ENCODE measurements around the gene IDE. TPM values are rescaled to one million over a fixed set of nuclear protein-coding genes. Genes with fewer than 3 reads are reported as not detected.
A peak's percentile ranks its signal among the peaks of the same experiment; 100 is the strongest.
"Not testable (repeated sequence)": the region's sequence is repeated elsewhere in the genome, so short reads cannot be mapped to it uniquely, and the experiment has no call there.

IDE gene
- total and polyA plus RNA-seq, 2 experiments from 2014 or later, result 18.6 to 26.4 TPM

- no peak overlapping the region for H3K4me3 ChIP-seq
- in situ Hi-C loops (cut with MboI), result loop anchor here (5.0 kb wide), 1 partner anchor 354 kb away; no protein-coding TSS in a partner anchor
Observed at GRCh38 chr10:92436611-92437010, 137.3 kb downstream of the IDE start.

GRCh38 chr10:92436065-92436464, 137.8 kb downstream of the IDE start:
- in situ Hi-C loops (cut with MboI), result loop anchor here (5.0 kb wide), 1 partner anchor 354 kb away; no protein-coding TSS in a partner anchor
- H3K36me3 ChIP-seq (ENCODE audit: low read depth), result not testable (repeated sequence)
- DNase-seq, result peak; percentile 12

More at GRCh38 chr10:92436611-92437010, 137.3 kb downstream of the IDE start:
- H3K9me2 ChIP-seq (ENCODE audit: insufficient read depth), result no peaks in the 10 kb centered on the region
- 94 to 97% methylated on average over 5 of the region's 5 CpGs for WGBS, 2 experiments (ENCODE audit: low coverage in 1 of 2, low lambda C conversion rate in 2 of 2, missing lambda C conversion rate in 2 of 2)
- no peaks in the 10 kb centered on the region for H3K27me3 ChIP-seq (replicated peaks; ENCODE audit: insufficient read depth)
- no peak overlapping the region for H3K9ac ChIP-seq
- no peaks in the 10 kb centered on the region for H4K20me1 ChIP-seq (ENCODE audit: insufficient read depth)
- H2AFZ ChIP-seq, result no peak overlapping the region
- H3K9me3 ChIP-seq (ENCODE audit: low read depth), result no peaks in the 10 kb centered on the region
- TF ChIP-seq EZH2phosphoT487 (IDR thresholded peaks at IDR 0.05; ENCODE audit: insufficient read depth, low read depth) (no peak), EZH2 (IDR thresholded peaks at IDR 0.05; ENCODE audit: insufficient read depth, poor library complexity, severe bottlenecking) (no peak)
- H3F3A ChIP-seq (ENCODE audit: insufficient read depth), result no peaks in the 10 kb centered on the region
- H3K79me2 ChIP-seq (ENCODE audit: insufficient read depth), result no peaks in the 10 kb centered on the region
- H3K4me1 ChIP-seq (ENCODE audit: insufficient read depth), result no peaks in the 10 kb centered on the region
- no peak overlapping the region for H3K4me2 ChIP-seq (ENCODE audit: unreplicated experiment)
- no peak for DNase-seq
- H3K36me3 ChIP-seq (ENCODE audit: low read depth), result no peaks in the 10 kb centered on the region
- no peak overlapping the region for H3K27ac ChIP-seq

GRCh38 chr10:92434385-92434784, 139.5 kb downstream of the IDE start:
- H3K9me2 ChIP-seq (ENCODE audit: insufficient read depth), result no peaks in the 10 kb centered on the region
- TF ChIP-seq EZH2 (IDR thresholded peaks at IDR 0.05; ENCODE audit: insufficient read depth, poor library complexity, severe bottlenecking) (no peak), EZH2phosphoT487 (IDR thresholded peaks at IDR 0.05; ENCODE audit: insufficient read depth, low read depth) (no peak)
- no peak overlapping the region for H3K4me3 ChIP-seq
- H3K9ac ChIP-seq, result no peak overlapping the region
- H3F3A ChIP-seq (ENCODE audit: insufficient read depth), result no peaks in the 10 kb centered on the region
- no peaks in the 10 kb centered on the region for H3K27me3 ChIP-seq (replicated peaks; ENCODE audit: insufficient read depth)
- DNase-seq, result no peak
- no peaks in the 10 kb centered on the region for H3K36me3 ChIP-seq (ENCODE audit: low read depth)
- in situ Hi-C loops (cut with MboI), result no loop called here
- WGBS, 2 experiments (ENCODE audit: low coverage in 1 of 2, low lambda C conversion rate in 2 of 2, missing lambda C conversion rate in 2 of 2), result 61 to 65% methylated on average over 4 of the region's 4 CpGs
- no peak overlapping the region for H3K27ac ChIP-seq
- H3K4me1 ChIP-seq (ENCODE audit: insufficient read depth), result no peaks in the 10 kb centered on the region
- H3K9me3 ChIP-seq (ENCODE audit: low read depth), result no peaks in the 10 kb centered on the region
- H3K79me2 ChIP-seq (ENCODE audit: insufficient read depth), result no peaks in the 10 kb centered on the region
- no peak overlapping the region for H2AFZ ChIP-seq
- no peaks in the 10 kb centered on the region for H4K20me1 ChIP-seq (ENCODE audit: insufficient read depth)
- H3K4me2 ChIP-seq (ENCODE audit: unreplicated experiment), result no peak overlapping the region

More at GRCh38 chr10:92436065-92436464, 137.8 kb downstream of the IDE start:
- H3F3A ChIP-seq (ENCODE audit: insufficient read depth); H3K9me3 ChIP-seq (ENCODE audit: low read depth); H3K4me2 ChIP-seq (ENCODE audit: unreplicated experiment); H3K27me3 ChIP-seq (replicated peaks; ENCODE audit: insufficient read depth); H3K4me1 ChIP-seq (ENCODE audit: insufficient read depth); H3K9me2 ChIP-seq (ENCODE audit: insufficient read depth); H3K9ac ChIP-seq; H3K79me2 ChIP-seq (ENCODE audit: insufficient read depth); H4K20me1 ChIP-seq (ENCODE audit: insufficient read depth); H3K27ac ChIP-seq; H2AFZ ChIP-seq; H3K4me3 ChIP-seq: not testable (repeated sequence)
- 73 to 75% methylated on average over 5 of the region's 5 CpGs for WGBS, 2 experiments (ENCODE audit: low coverage in 1 of 2, low lambda C conversion rate in 2 of 2, missing lambda C conversion rate in 2 of 2)

- Histone ChIP-seq H3K27me3 (replicated peaks; ENCODE audit: insufficient read depth) (no peaks in the 10 kb centered on the region), H3K9me2 (ENCODE audit: insufficient read depth) (no peaks in the 10 kb centered on the region), H3F3A (ENCODE audit: insufficient read depth) (no peaks in the 10 kb centered on the region), H3K79me2 (ENCODE audit: insufficient read depth) (no peaks in the 10 kb centered on the region), H3K9ac (no peak overlapping the region), H2AFZ (no peak overlapping the region), H3K9me3 (ENCODE audit: low read depth) (no peaks in the 10 kb centered on the region), H3K4me1 (ENCODE audit: insufficient read depth) (no peaks in the 10 kb centered on the region), H3K27ac (no peak overlapping the region), H3K4me2 (ENCODE audit: unreplicated experiment) (no peak overlapping the region), H3K36me3 (ENCODE audit: low read depth) (no peaks in the 10 kb centered on the region), H3K4me3 (no peak overlapping the region), H4K20me1 (ENCODE audit: insufficient read depth) (no peaks in the 10 kb centered on the region)
- in situ Hi-C loops (cut with MboI), result no loop called here
- no peak for DNase-seq
- WGBS, 2 experiments (ENCODE audit: low coverage in 1 of 2, low lambda C conversion rate in 2 of 2, missing lambda C conversion rate in 2 of 2), result 40 to 43% methylated on average over 4 of the region's 4 CpGs
- TF ChIP-seq EZH2 (IDR thresholded peaks at IDR 0.05; ENCODE audit: insufficient read depth, poor library complexity, severe bottlenecking), result no peak
- no peak for TF ChIP-seq EZH2phosphoT487 (IDR thresholded peaks at IDR 0.05; ENCODE audit: insufficient read depth, low read depth)
Observed at GRCh38 chr10:92432596-92432995, 141.3 kb downstream of the IDE start.

GRCh38 chr10:92430103-92430502, 143.8 kb downstream of the IDE start:
- no peak overlapping the region for H2AFZ ChIP-seq
- 90 to 93% methylated on average over 6 of the region's 6 CpGs for WGBS, 2 experiments (ENCODE audit: low coverage in 1 of 2, low lambda C conversion rate in 2 of 2, missing lambda C conversion rate in 2 of 2)
- no peak for TF ChIP-seq EZH2 (IDR thresholded peaks at IDR 0.05; ENCODE audit: insufficient read depth, poor library complexity, severe bottlenecking)
- TF ChIP-seq EZH2phosphoT487 (IDR thresholded peaks at IDR 0.05; ENCODE audit: insufficient read depth, low read depth), result no peak
- DNase-seq, result no peak
- no peaks in the 10 kb centered on the region for H3F3A ChIP-seq (ENCODE audit: insufficient read depth)
- no peaks in the 10 kb centered on the region for H3K9me2 ChIP-seq (ENCODE audit: insufficient read depth)
- no peaks in the 10 kb centered on the region for H3K27me3 ChIP-seq (replicated peaks; ENCODE audit: insufficient read depth)
- H3K4me2 ChIP-seq (ENCODE audit: unreplicated experiment), result no peak overlapping the region
- in situ Hi-C loops (cut with MboI), result no loop called here
- no peaks in the 10 kb centered on the region for H3K36me3 ChIP-seq (ENCODE audit: low read depth)
- no peak overlapping the region for H3K4me3 ChIP-seq
- no peaks in the 10 kb centered on the region for H3K9me3 ChIP-seq (ENCODE audit: low read depth)
- no peaks in the 10 kb centered on the region for H3K79me2 ChIP-seq (ENCODE audit: insufficient read depth)
- H4K20me1 ChIP-seq (ENCODE audit: insufficient read depth), result no peaks in the 10 kb centered on the region
- no peak overlapping the region for H3K27ac ChIP-seq
- no peak overlapping the region for H3K9ac ChIP-seq
- no peaks in the 10 kb centered on the region for H3K4me1 ChIP-seq (ENCODE audit: insufficient read depth)

Measured in GM23248 (cell line).